Measurements from ENCODE around the gene DNAL1. TPM values are rescaled to one million over a fixed set of nuclear protein-coding genes. Genes with fewer than 3 reads are reported as not detected.
"Not testable (repeated sequence)": the region's sequence is repeated elsewhere in the genome, so short reads cannot be mapped to it uniquely, and the experiment has no call there.

DNAL1 gene
- total RNA-seq, 1 experiment from 2014 or later: 25.5 TPM

DNA sequence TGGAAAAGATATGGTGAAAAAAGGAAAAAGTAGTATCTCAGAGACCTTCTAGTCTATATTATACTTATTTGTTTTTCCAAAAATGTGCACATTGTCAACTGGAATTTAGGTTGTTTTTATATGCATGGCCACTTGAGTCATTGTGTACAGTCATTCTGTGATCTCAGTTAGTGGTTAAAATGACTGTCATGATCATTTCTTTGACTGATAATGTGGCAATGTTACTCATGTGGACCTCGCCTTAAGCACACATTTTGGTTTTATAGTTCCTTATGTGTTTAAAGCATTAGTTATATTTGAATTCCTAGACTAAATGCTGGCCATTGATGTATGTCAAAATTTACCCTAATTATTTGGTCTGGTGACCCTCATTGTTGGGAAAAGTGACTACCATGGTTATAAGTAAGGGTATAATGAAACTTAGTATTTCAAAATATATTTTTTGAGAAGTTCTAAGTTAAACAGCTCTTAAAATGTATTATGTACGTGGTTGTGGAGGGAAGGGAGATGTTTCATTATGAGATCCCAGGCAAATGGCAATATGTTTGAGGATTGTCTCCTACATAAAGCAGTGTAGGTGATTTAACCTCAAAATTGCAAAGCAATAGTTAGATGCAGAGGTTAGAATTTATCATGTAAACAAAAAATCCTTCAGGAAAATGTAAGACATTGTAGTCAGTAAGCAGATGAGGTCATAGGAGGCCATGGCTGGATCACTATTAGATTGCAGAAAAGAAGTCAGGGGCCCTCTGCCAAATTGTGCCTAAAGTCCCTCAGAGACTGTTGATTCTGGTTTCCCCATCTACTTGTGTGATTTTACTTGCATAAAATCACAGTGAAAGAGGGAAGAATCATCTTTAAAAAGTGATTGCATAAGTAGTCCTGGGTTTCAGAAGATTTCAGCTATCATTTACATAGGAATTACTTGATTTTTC is 51.9 kb downstream of the DNAL1 start:
- POLR2A ChIA-PET (ENCODE audit: unreplicated experiment): no interaction called here
- DNase-seq: peak in 1 of 2 experiments; percentile 95
- H3K27ac ChIP-seq: peak overlapping the region; percentile 83
- H3F3A ChIP-seq (ENCODE audit: insufficient read depth, low read depth): peaks cover 39% of the 10 kb centered on the region
- no peaks in the 10 kb centered on the region for H3K27me3 ChIP-seq (ENCODE audit: insufficient read depth, low read depth)
- peaks cover 5% of the 10 kb centered on the region; the same call in 1 of the 2 replicates for H3K36me3 ChIP-seq (ENCODE audit: low read depth)
- no peaks in the 10 kb centered on the region for H3K9me2 ChIP-seq (ENCODE audit: insufficient read depth)
- peak overlapping the region; percentile 57 for H3K4me2 ChIP-seq
- peaks cover 30% of the 10 kb centered on the region for H3K4me1 ChIP-seq (replicated peaks; ENCODE audit: insufficient read depth)
- H3K9me3 ChIP-seq (ENCODE audit: insufficient read depth, low read depth): no peaks in the 10 kb centered on the region
- no peak overlapping the region for H2AFZ ChIP-seq
- no TSS peak for BruUV-seq (replicated peaks)
- TF ChIP-seq EZH2 (IDR thresholded peaks at IDR 0.05; ENCODE audit: low read depth): no peak
- TF ChIP-seq, protein P1, sequence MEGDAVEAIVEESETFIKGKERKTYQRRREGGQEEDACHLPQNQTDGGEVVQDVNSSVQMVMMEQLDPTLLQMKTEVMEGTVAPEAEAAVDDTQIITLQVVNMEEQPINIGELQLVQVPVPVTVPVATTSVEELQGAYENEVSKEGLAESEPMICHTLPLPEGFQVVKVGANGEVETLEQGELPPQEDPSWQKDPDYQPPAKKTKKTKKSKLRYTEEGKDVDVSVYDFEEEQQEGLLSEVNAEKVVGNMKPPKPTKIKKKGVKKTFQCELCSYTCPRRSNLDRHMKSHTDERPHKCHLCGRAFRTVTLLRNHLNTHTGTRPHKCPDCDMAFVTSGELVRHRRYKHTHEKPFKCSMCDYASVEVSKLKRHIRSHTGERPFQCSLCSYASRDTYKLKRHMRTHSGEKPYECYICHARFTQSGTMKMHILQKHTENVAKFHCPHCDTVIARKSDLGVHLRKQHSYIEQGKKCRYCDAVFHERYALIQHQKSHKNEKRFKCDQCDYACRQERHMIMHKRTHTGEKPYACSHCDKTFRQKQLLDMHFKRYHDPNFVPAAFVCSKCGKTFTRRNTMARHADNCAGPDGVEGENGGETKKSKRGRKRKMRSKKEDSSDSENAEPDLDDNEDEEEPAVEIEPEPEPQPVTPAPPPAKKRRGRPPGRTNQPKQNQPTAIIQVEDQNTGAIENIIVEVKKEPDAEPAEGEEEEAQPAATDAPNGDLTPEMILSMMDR (conservative IDR thresholded peaks at IDR 0.05): no peak
- H4K20me1 ChIP-seq (ENCODE audit: insufficient read depth): no peaks in the 10 kb centered on the region
- no peaks in the 10 kb centered on the region for H3K79me2 ChIP-seq (ENCODE audit: low read depth)
- CTCF ChIA-PET: interaction anchor here (0.6 kb wide), 1 partner anchor 119 kb away, joined by 4 read pairs; no protein-coding TSS in a partner anchor
- H3K4me3 ChIP-seq: no peak overlapping the region
- intact Hi-C loops (cut with micrococcal nuclease; ENCODE audit: unreplicated experiment): no loop called here

GRCh38 chr14:73700325-73700724 is 55.5 kb downstream of the DNAL1 start:
- ChIA-PET POLR2A (ENCODE audit: unreplicated experiment) (no interaction called here), CTCF (no interaction called here)
- Histone ChIP-seq H3K36me3 (ENCODE audit: low read depth) (no peaks in the 10 kb centered on the region), H3K4me3 (no peak overlapping the region), H3K27me3 (ENCODE audit: insufficient read depth, low read depth) (no peaks in the 10 kb centered on the region), H2AFZ (no peak overlapping the region), H3K79me2 (ENCODE audit: low read depth) (no peaks in the 10 kb centered on the region), H3K9me2 (ENCODE audit: insufficient read depth) (no peaks in the 10 kb centered on the region), H3F3A (ENCODE audit: insufficient read depth, low read depth) (peaks cover 36% of the 10 kb centered on the region), H3K4me1 (replicated peaks; ENCODE audit: insufficient read depth) (peaks cover 30% of the 10 kb centered on the region), H4K20me1 (ENCODE audit: insufficient read depth) (no peaks in the 10 kb centered on the region), H3K9me3 (ENCODE audit: insufficient read depth, low read depth) (no peaks in the 10 kb centered on the region), H3K27ac (no peak overlapping the region), H3K4me2 (no peak overlapping the region)
- no peak for DNase-seq
- TF ChIP-seq EZH2 (IDR thresholded peaks at IDR 0.05; ENCODE audit: low read depth): no peak
- TF ChIP-seq, protein P1 (conservative IDR thresholded peaks at IDR 0.05): no peak
- BruUV-seq (replicated peaks): no TSS peak
- intact Hi-C loops (cut with micrococcal nuclease; ENCODE audit: unreplicated experiment): no loop called here

- H3K4me2 ChIP-seq; BruUV-seq (replicated peaks); H3K4me3 ChIP-seq; DNase-seq; H3F3A ChIP-seq (ENCODE audit: insufficient read depth, low read depth); H3K36me3 ChIP-seq (ENCODE audit: low read depth); intact Hi-C loops (cut with micrococcal nuclease; ENCODE audit: unreplicated experiment); POLR2A ChIA-PET (ENCODE audit: unreplicated experiment); H3K27ac ChIP-seq; H3K9me2 ChIP-seq (ENCODE audit: insufficient read depth); H3K9me3 ChIP-seq (ENCODE audit: insufficient read depth, low read depth); H4K20me1 ChIP-seq (ENCODE audit: insufficient read depth); CTCF ChIA-PET; H2AFZ ChIP-seq; H3K27me3 ChIP-seq (ENCODE audit: insufficient read depth, low read depth): not testable (repeated sequence)
- Histone ChIP-seq H3K4me1 (replicated peaks; ENCODE audit: insufficient read depth) (peaks cover 17% of the 10 kb centered on the region), H3K79me2 (ENCODE audit: low read depth) (peaks cover 14% of the 10 kb centered on the region)
Measured at GRCh38 chr14:73708076-73708475, 63.3 kb downstream of the DNAL1 start.

All from PC-9 (cell line).